CD14-positive monocyte (primary cell): ENCODE results near the gene YIPF3. TPM values are rescaled to one million over a fixed set of nuclear protein-coding genes. Genes with fewer than 3 reads are reported as not detected.

ENCODE experiments used
- DNase-seq, 3 donors: peaks; one replicate each; pipeline ENCODE4 v3.0.0-alpha.2; 2011 to 2022
- H2AFZ ChIP-seq: 2 replicates; pipeline ENCODE4 v1.6.0; 2012; ENCODE audit warnings: mild to moderate bottlenecking, low read depth, low read length, inconsistent platforms; ENCODE audit not compliant: insufficient read depth, poor library complexity, severe bottlenecking
- H3K27ac ChIP-seq, 2 donors: 1 replicate in 1 of 2; 2 replicates in 1 of 2; pipeline ENCODE4 v1.5.1; 2012 to 2013; ENCODE audit warnings: low read length in 2 of 2, control low read depth in 1 of 2, inconsistent platforms in 1 of 2, low read depth in 1 of 2, mild to moderate bottlenecking in 1 of 2
- H3K27me3 ChIP-seq, 2 donors: one replicate each; pipeline versions ENCODE4 v1.6.0 to v1.6.1; 2011 to 2013; ENCODE audit warnings: low read length in 2 of 2; ENCODE audit not compliant: control insufficient read depth in 2 of 2, insufficient read depth in 2 of 2
- H3K36me3 ChIP-seq, 2 donors: replicated peaks in 1 of 2; 1 replicate in 1 of 2; 2 replicates in 1 of 2; pipeline versions ENCODE4 v1.5.1 to v1.6.1; 2012 to 2013; ENCODE audit warnings: low read length in 2 of 2, control low read depth in 1 of 2, inconsistent platforms in 1 of 2, mild to moderate bottlenecking in 1 of 2; ENCODE audit not compliant: insufficient read depth in 2 of 2, control insufficient read depth in 1 of 2
- H3K4me1 ChIP-seq, 2 donors: 1 replicate in 1 of 2; 2 replicates in 1 of 2; pipeline versions ENCODE4 v1.5.1 to v1.6.1; 2012 to 2013; ENCODE audit warnings: low read length in 2 of 2, control low read depth in 1 of 2, inconsistent platforms in 1 of 2, mild to moderate bottlenecking in 1 of 2, moderate library complexity in 1 of 2; ENCODE audit not compliant: insufficient read depth in 2 of 2, control insufficient read depth in 1 of 2
- H3K4me2 ChIP-seq: replicated peaks from 2 replicates; pipeline ENCODE3; 2012; ENCODE audit warnings: low read length, moderate library complexity, mild to moderate bottlenecking; ENCODE audit not compliant: poor library complexity, severe bottlenecking; ENCODE audit errors: extremely low read depth
- H3K4me3 ChIP-seq, 3 experiments: fragments of 200-600 bp in 1 of 3; sonication (generic) in 1 of 3; replicated peaks in 1 of 3; 1 replicate in 2 of 3; 2 replicates in 1 of 3; pipeline ENCODE4 v1.5.1; 2011 to 2013; ENCODE audit warnings: low read length in 3 of 3, mild to moderate bottlenecking in 3 of 3, control low read depth in 2 of 3, low read depth in 2 of 3, inconsistent platforms in 1 of 3, moderate library complexity in 1 of 3
- H3K79me2 ChIP-seq: 2 replicates; pipeline ENCODE4 v1.6.0; 2012; ENCODE audit warnings: mild to moderate bottlenecking, control low read depth, inconsistent platforms, low read length, moderate library complexity; ENCODE audit not compliant: insufficient read depth
- H3K9ac ChIP-seq: 2 replicates; pipeline ENCODE4 v1.6.0; 2017; ENCODE audit warnings: low read length, mild to moderate bottlenecking; ENCODE audit not compliant: insufficient read depth, poor library complexity, severe bottlenecking
- H3K9me3 ChIP-seq, 2 donors: replicated peaks in 1 of 2; 1 replicate in 1 of 2; 2 replicates in 1 of 2; pipeline versions ENCODE4 v1.5.1 to v1.6.1; 2012 to 2013; ENCODE audit warnings: low read length in 2 of 2, control low read depth in 1 of 2; ENCODE audit not compliant: control insufficient read depth in 1 of 2, insufficient read depth in 1 of 2
- H4K20me1 ChIP-seq: 2 replicates; pipeline ENCODE4 v1.6.0; 2012; ENCODE audit warnings: mild to moderate bottlenecking, low read length, control low read depth, moderate library complexity; ENCODE audit not compliant: insufficient read depth
- H3K27ac Mint-ChIP-seq, 7 donors: one replicate each; pipeline ENCODE4 v1.8.0; 2020; ENCODE audit warnings: mild to moderate bottlenecking in 7 of 7, mixed read lengths in 7 of 7, moderate library complexity in 6 of 7, inconsistent platforms in 2 of 7
- H3K27me3 Mint-ChIP-seq, 3 donors: one replicate each; pipeline ENCODE4 v1.8.0; 2021 to 2022; ENCODE audit warnings: low read depth in 3 of 3, mild to moderate bottlenecking in 3 of 3, mixed read lengths in 3 of 3, moderate library complexity in 3 of 3, inconsistent platforms in 1 of 3
- H3K36me3 Mint-ChIP-seq, 2 donors: one replicate each; pipeline ENCODE4 v1.8.0; 2020; ENCODE audit warnings: mixed read lengths in 2 of 2, inconsistent platforms in 1 of 2, mild to moderate bottlenecking in 1 of 2
- H3K4me1 Mint-ChIP-seq: one replicate; pipeline ENCODE4 v1.8.0; 2020; ENCODE audit warnings: mild to moderate bottlenecking, mixed read lengths
- H3K4me3 Mint-ChIP-seq, 2 donors: one replicate each; pipeline ENCODE4 v1.8.0; 2020; ENCODE audit warnings: mild to moderate bottlenecking in 2 of 2, mixed read lengths in 2 of 2, moderate library complexity in 1 of 2
- H3K9me3 Mint-ChIP-seq, 7 donors: one replicate each; pipeline ENCODE4 v1.8.0; 2020 to 2022; ENCODE audit warnings: mixed read lengths in 7 of 7, mild to moderate bottlenecking in 6 of 7, moderate library complexity in 6 of 7, inconsistent platforms in 2 of 7
- WGBS: methylation state at CpG from one replicate; pipeline ENCODE4 v1.1.5; 2013; ENCODE audit warnings: missing lambda C conversion rate; ENCODE audit not compliant: insufficient coverage; 5-methylcytosine and 5-hydroxymethylcytosine counted together
- intact Hi-C, 2 donors: fragments of 100-400 bp; cut with micrococcal nuclease; formaldehyde crosslinking; loops; one replicate each; pipeline versions ENCODE4 v1.15.0 to v1.15.1; 2023
- polyA plus RNA-seq, 3 donors: library from polyadenylated mRNA; depleted of rRNA in 1 of 3; unstranded in 2 of 3; stranded (reverse) in 1 of 3; fragments of 300-500 nt in 2 of 3; fragments of >200 nt in 1 of 3; fragmentation: Illumina TruSeq in 2 of 3; gene quantifications; 1 replicate in 2 of 3; 2 replicates in 1 of 3; pipeline ENCODE4 v1.2.3, GENCODE V29; 2012 to 2021
- TF ChIP-seq, protein P1 (sequence below): fragments of 200-600 bp; IDR thresholded peaks from one replicate; pipeline ENCODE4 v1.8.0; 2022; ENCODE audit warnings: antibody characterized with exemption, mild to moderate bottlenecking

YIPF3 gene
- polyA plus RNA-seq, 3 donors, result 112 to 126 (median 123) TPM

- Histone ChIP-seq H3K9ac (no peak overlapping the region), H4K20me1 (peaks cover 23% of the 10 kb centered on the region), H3K36me3 (peaks cover 55 to 84% of the 10 kb centered on the region in 2 donors), H3K27ac (no peak overlapping the region), H3K27me3 (no peaks in the 10 kb centered on the region), H3K4me1 (no peaks in the 10 kb centered on the region), H3K79me2 (no peaks in the 10 kb centered on the region), H3K4me3 (no peak overlapping the region), H3K4me2 (no peak overlapping the region), H3K9me3 (no peaks in the 10 kb centered on the region), H2AFZ (no peak overlapping the region)
- intact Hi-C loops, result no loop called here
- TF ChIP-seq, protein P1, sequence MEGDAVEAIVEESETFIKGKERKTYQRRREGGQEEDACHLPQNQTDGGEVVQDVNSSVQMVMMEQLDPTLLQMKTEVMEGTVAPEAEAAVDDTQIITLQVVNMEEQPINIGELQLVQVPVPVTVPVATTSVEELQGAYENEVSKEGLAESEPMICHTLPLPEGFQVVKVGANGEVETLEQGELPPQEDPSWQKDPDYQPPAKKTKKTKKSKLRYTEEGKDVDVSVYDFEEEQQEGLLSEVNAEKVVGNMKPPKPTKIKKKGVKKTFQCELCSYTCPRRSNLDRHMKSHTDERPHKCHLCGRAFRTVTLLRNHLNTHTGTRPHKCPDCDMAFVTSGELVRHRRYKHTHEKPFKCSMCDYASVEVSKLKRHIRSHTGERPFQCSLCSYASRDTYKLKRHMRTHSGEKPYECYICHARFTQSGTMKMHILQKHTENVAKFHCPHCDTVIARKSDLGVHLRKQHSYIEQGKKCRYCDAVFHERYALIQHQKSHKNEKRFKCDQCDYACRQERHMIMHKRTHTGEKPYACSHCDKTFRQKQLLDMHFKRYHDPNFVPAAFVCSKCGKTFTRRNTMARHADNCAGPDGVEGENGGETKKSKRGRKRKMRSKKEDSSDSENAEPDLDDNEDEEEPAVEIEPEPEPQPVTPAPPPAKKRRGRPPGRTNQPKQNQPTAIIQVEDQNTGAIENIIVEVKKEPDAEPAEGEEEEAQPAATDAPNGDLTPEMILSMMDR, result no peak
- H3K9me3 Mint-ChIP-seq, result no peaks in the 10 kb centered on the region
- H3K27ac Mint-ChIP-seq, result peak overlapping the region in 1 of 7 donors; percentile 48
- peaks cover 8% of the 10 kb centered on the region for H3K4me1 Mint-ChIP-seq
- WGBS, result 98% methylated on average over 9 of the region's 12 CpGs
- DNase-seq, result no peak
- H3K36me3 Mint-ChIP-seq, result peaks cover 58 to 60% of the 10 kb centered on the region in 2 donors
- H3K27me3 Mint-ChIP-seq, result peaks cover 0 to 4% (median 0%) of the 10 kb centered on the region in 3 donors
- no peak overlapping the region for H3K4me3 Mint-ChIP-seq
Measured at GRCh38 chr6:43497689-43498088, 19.0 kb downstream of the YIPF3 start.

- Histone ChIP-seq H3K4me2 (no peak overlapping the region), H3K4me3 (no peak overlapping the region), H3K27me3 (no peaks in the 10 kb centered on the region), H3K79me2 (no peaks in the 10 kb centered on the region), H3K9ac (no peak overlapping the region), H3K9me3 (no peaks in the 10 kb centered on the region), H3K27ac (no peak overlapping the region), H4K20me1 (peaks cover 29% of the 10 kb centered on the region), H2AFZ (no peak overlapping the region), H3K4me1 (no peaks in the 10 kb centered on the region), H3K36me3 (peaks cover 48 to 84% of the 10 kb centered on the region in 2 donors)
- H3K27ac Mint-ChIP-seq, result no peak overlapping the region
- peaks cover 0 to 4% (median 0%) of the 10 kb centered on the region in 3 donors for H3K27me3 Mint-ChIP-seq
- no peak overlapping the region for H3K4me3 Mint-ChIP-seq
- 100% methylated on average over 1 of the region's 6 CpGs for WGBS
- peaks cover 53 to 57% of the 10 kb centered on the region in 2 donors for H3K36me3 Mint-ChIP-seq
- intact Hi-C loops, result no loop called here
- peaks cover 8% of the 10 kb centered on the region for H3K4me1 Mint-ChIP-seq
- TF ChIP-seq, protein P1, result no peak
- no peaks in the 10 kb centered on the region for H3K9me3 Mint-ChIP-seq
- no peak for DNase-seq
Measured at GRCh38 chr6:43497129-43497396, 19.7 kb downstream of the YIPF3 start.
